ENCODE measurements around the gene MOK.
"Not testable (repeated sequence)": the region's sequence is repeated elsewhere in the genome, so short reads cannot be mapped to it uniquely, and the experiment has no call there.

MOK gene

GRCh38 chr14:102246071-102246470 lies 58.9 kb downstream of the MOK start:
- in situ Hi-C loops (cut with MboI; ENCODE audit: low sequenced_read_pairs, unreplicated experiment): no loop called here
- no peak for TF ChIP-seq CTCF (IDR thresholded peaks at IDR 0.05; ENCODE audit: borderline replicate concordance, control extremely low read depth, extremely low read depth, insufficient read depth, missing control alignments)
- no peak for DNase-seq (ENCODE audit: low spot score)

DNA sequence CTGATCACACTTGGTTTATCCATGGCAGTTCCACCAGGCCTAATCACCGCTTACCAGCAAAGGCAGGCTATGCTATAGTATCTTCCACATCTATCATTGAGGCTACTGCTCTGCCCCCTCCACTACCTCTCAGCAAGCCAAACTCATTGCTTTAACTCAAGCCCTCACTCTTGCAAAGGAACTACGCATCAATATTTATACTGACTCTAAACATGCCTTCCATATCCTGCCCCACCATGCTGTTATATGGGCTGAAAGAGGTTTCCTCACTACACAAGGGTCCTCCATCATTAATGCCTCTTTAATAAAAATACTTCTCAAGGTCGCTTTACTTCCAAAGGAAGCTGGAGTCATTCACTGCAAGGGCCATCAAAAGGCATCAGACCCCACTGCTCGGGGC lies 61.2 kb downstream of the MOK start:
- DNase-seq (ENCODE audit: low spot score); in situ Hi-C loops (cut with MboI; ENCODE audit: low sequenced_read_pairs, unreplicated experiment): not testable (repeated sequence)

DNA sequence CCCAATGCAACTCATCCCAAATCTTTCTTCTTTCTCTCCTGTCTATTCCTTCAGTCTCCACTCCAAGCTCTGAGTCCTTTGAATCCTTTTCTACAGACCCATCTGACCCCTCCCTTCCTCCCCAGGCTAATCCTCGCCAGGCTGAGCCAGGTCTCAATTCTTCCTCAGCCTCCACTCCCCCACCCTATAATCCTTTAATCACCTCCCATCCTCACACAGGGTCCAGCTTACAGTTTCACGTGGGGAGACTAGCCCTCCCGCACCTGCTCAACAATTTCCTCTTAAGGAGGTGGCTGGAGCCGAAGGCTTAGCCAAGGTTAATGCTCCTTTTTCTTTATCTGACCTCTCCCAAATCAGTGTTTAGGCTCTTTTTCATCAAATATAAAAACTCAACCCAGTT lies 63.8 kb downstream of the MOK start:
- in situ Hi-C loops (cut with MboI; ENCODE audit: low sequenced_read_pairs, unreplicated experiment): no loop called here
- no peak for DNase-seq (ENCODE audit: low spot score)
- TF ChIP-seq CTCF (IDR thresholded peaks at IDR 0.05; ENCODE audit: borderline replicate concordance, control extremely low read depth, extremely low read depth, insufficient read depth, missing control alignments): no peak

DNA sequence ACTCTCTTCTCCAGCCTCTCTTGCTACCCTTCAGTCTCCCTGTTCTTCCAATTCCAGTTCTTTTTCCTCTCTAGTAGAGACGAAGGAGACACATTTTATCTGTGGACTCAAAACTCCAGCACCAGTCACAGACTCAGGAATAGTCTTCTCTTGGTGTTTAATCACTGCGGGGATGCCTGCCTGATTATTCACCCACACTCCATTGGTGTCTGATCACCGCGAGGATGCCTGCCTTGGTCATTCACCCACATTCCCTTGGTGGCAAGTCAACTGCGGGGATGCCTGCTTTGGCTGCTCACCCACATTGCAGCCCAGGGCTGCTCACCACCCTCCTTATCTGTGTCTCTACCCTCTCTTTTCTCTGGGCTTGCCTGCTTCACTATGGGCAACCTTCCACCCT lies 64.5 kb downstream of the MOK start:
- in situ Hi-C loops (cut with MboI; ENCODE audit: low sequenced_read_pairs, unreplicated experiment); DNase-seq (ENCODE audit: low spot score): not testable (repeated sequence)

GRCh38 chr14:102239231-102239630 lies 65.7 kb downstream of the MOK start:
- no peak for TF ChIP-seq CTCF (IDR thresholded peaks at IDR 0.05; ENCODE audit: borderline replicate concordance, control extremely low read depth, extremely low read depth, insufficient read depth, missing control alignments)
- DNase-seq (ENCODE audit: low spot score): no peak
- in situ Hi-C loops (cut with MboI; ENCODE audit: low sequenced_read_pairs, unreplicated experiment): no loop called here

GRCh38 chr14:102238766-102239165 lies 66.2 kb downstream of the MOK start:
- in situ Hi-C loops (cut with MboI; ENCODE audit: low sequenced_read_pairs, unreplicated experiment): no loop called here
- no peak for DNase-seq (ENCODE audit: low spot score)
- no peak for TF ChIP-seq CTCF (IDR thresholded peaks at IDR 0.05; ENCODE audit: borderline replicate concordance, control extremely low read depth, extremely low read depth, insufficient read depth, missing control alignments)

GRCh38 chr14:102238131-102238530 lies 66.8 kb downstream of the MOK start:
- no peak for DNase-seq (ENCODE audit: low spot score)
- no peak for TF ChIP-seq CTCF (IDR thresholded peaks at IDR 0.05; ENCODE audit: borderline replicate concordance, control extremely low read depth, extremely low read depth, insufficient read depth, missing control alignments)
- in situ Hi-C loops (cut with MboI; ENCODE audit: low sequenced_read_pairs, unreplicated experiment): no loop called here

GRCh38 chr14:102236026-102236425 lies 68.9 kb downstream of the MOK start:
- no peak for DNase-seq (ENCODE audit: low spot score)
- TF ChIP-seq CTCF (IDR thresholded peaks at IDR 0.05; ENCODE audit: borderline replicate concordance, control extremely low read depth, extremely low read depth, insufficient read depth, missing control alignments): no peak
- in situ Hi-C loops (cut with MboI; ENCODE audit: low sequenced_read_pairs, unreplicated experiment): no loop called here

Measured in GM13976 (cell line).